NT2/D1 (cell line): Measurements from ENCODE around the gene ITGB2.

Experiments
- DNase-seq: peaks from one replicate; pipeline ENCODE4 v3.0.0-alpha.2; 2011; ENCODE audit warnings: low read depth, low spot score
- H3K27me3 ChIP-seq: 2 replicates; pipeline ENCODE4 v1.6.0; 2011; ENCODE audit warnings: mild to moderate bottlenecking; ENCODE audit not compliant: insufficient read length, insufficient read depth
- H3K36me3 ChIP-seq: 2 replicates; pipeline ENCODE4 v1.6.1; 2011; ENCODE audit warnings: mild to moderate bottlenecking, low read length, mixed read lengths; ENCODE audit not compliant: insufficient read depth, insufficient read length
- H3K4me1 ChIP-seq: 2 replicates; pipeline ENCODE4 v1.5.1; 2011; ENCODE audit not compliant: insufficient read depth, insufficient read length
- H3K4me3 ChIP-seq: 2 replicates; pipeline ENCODE4 v1.5.1; 2011; ENCODE audit warnings: low read depth; ENCODE audit not compliant: insufficient read length
- H3K9ac ChIP-seq: 2 replicates; pipeline ENCODE4 v1.6.0; 2011; ENCODE audit warnings: low read depth; ENCODE audit not compliant: insufficient read length
- H3K9me3 ChIP-seq: 2 replicates; pipeline ENCODE4 v1.5.1; 2011; ENCODE audit warnings: mild to moderate bottlenecking, low read length; ENCODE audit not compliant: insufficient read depth
- SUZ12 ChIP-seq: IDR thresholded peaks from 2 replicates; pipeline ENCODE4 v1.6.1; 2011; ENCODE audit not compliant: insufficient read length, insufficient read depth; ENCODE audit errors: extremely low read depth
- YY1 ChIP-seq: IDR thresholded peaks from 2 replicates; pipeline ENCODE4 v1.6.1; 2011; ENCODE audit not compliant: insufficient read length, insufficient read depth
- ZNF274 ChIP-seq: IDR thresholded peaks from 2 replicates; pipeline ENCODE4 v1.6.1; 2011; ENCODE audit warnings: mild to moderate bottlenecking, low read depth, low read length

Gene ITGB2

DNA sequence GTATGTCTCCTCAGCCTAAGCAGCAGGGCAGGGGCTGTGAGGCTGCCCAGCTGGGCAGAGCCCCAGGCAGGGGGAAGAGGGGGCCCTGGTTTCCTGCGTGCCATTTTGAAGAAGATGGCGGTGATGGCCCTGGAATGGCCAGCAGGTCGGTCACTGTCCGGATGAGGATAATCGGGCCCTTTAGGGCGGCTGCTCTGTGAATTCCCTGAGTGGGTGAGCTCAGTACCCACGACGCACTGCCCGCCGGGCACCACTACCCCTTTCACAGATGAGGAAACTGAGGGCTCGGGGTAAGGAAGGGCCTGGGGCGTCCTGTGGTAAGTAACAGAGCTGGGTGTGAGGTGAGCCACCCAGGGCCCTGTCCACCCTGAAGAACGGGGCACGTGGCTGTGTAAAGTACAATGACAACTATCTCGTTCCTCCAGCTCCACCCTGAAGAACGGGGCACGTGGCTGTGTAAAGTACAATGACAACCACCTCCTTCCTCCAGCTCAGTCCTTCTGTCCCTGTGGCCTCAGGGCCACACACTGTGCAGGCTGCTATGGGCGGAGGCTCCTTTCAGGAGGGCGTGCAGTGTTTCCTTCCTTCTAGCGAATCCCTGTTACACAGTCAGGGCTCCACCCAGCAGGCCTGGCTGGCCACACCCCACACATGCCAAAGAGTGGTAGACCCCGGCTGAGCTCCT is 23.2 kb downstream of the ITGB2 start:
- Histone ChIP-seq H3K9me3 (no peaks in the 10 kb centered on the region), H3K36me3 (no peaks in the 10 kb centered on the region), H3K9ac (no peak overlapping the region), H3K4me3 (no peak overlapping the region), H3K4me1 (peaks cover 39% of the 10 kb centered on the region), H3K27me3 (peaks cover 12% of the 10 kb centered on the region)
- TF ChIP-seq SUZ12 (no peak), YY1 (no peak), ZNF274 (no peak)
- DNase-seq: peak; percentile 61

GRCh38 chr21:44896561-44897286 is 24.0 kb downstream of the ITGB2 start:
- Histone ChIP-seq H3K4me3 (no peak overlapping the region), H3K36me3 (no peaks in the 10 kb centered on the region), H3K9ac (no peak overlapping the region), H3K27me3 (peaks cover 16% of the 10 kb centered on the region), H3K4me1 (peaks cover 39% of the 10 kb centered on the region), H3K9me3 (no peaks in the 10 kb centered on the region)
- DNase-seq: no peak
- TF ChIP-seq SUZ12 (no peak), YY1 (no peak), ZNF274 (no peak)

GRCh38 chr21:44895859-44896258 is 24.8 kb downstream of the ITGB2 start:
- Histone ChIP-seq H3K4me1 (peaks cover 38% of the 10 kb centered on the region), H3K27me3 (peaks cover 16% of the 10 kb centered on the region), H3K9me3 (no peaks in the 10 kb centered on the region), H3K36me3 (no peaks in the 10 kb centered on the region), H3K9ac (no peak overlapping the region), H3K4me3 (no peak overlapping the region)
- no peak for DNase-seq
- no peak for TF ChIP-seq ZNF274
- TF ChIP-seq SUZ12: no peak
- TF ChIP-seq YY1: no peak

- Histone ChIP-seq H3K27me3 (peaks cover 16% of the 10 kb centered on the region), H3K36me3 (no peaks in the 10 kb centered on the region), H3K4me3 (no peak overlapping the region), H3K9me3 (no peaks in the 10 kb centered on the region), H3K9ac (no peak overlapping the region), H3K4me1 (peaks cover 35% of the 10 kb centered on the region)
- no peak for DNase-seq
- TF ChIP-seq ZNF274: no peak
- TF ChIP-seq YY1: no peak
- TF ChIP-seq SUZ12: no peak
These were observed 25.9 kb downstream of the ITGB2 start for GRCh38 chr21:44894687-44895302.

DNA sequence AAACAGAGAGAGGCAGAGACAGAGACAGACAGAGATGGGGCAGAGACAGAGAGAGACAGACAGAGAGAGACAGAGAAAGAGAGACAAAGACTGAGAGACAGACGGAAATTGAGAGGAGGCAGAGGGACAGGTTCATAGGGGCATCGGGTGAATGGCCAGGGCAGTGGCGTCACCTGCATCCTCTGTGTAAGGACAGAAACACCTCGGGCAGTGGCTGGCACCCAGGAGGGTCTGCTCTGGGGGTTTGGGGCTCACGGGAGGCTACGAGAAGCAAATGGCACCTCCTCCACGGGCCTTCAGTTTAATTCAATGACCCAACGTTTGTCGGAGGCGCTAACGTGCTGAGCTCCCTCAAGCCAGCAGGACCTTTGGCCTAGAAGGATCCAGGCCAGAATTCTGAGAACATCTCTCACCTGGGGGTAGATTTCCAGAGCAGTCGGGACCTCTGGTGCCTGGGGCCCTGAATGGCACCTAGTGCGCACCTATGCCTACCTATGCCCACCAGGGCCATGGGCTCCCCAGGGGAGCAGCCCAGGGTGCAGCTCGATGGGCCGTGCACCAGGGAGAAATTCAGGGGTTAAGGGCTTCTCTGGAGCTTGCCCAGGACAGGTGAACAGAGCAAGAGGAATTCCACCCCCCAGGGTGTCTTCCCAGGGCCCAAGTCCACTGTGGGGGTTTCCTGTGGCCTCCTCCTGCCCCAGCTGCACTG is 26.6 kb downstream of the ITGB2 start:
- peaks cover 30% of the 10 kb centered on the region for H3K4me1 ChIP-seq
- no peaks in the 10 kb centered on the region for H3K9me3 ChIP-seq
- no peak for DNase-seq
- H3K36me3 ChIP-seq: no peaks in the 10 kb centered on the region
- H3K27me3 ChIP-seq: peaks cover 16% of the 10 kb centered on the region
- TF ChIP-seq ZNF274 (no peak), YY1 (no peak), SUZ12 (no peak)
- no peak overlapping the region for H3K4me3 ChIP-seq
- no peak overlapping the region for H3K9ac ChIP-seq

DNA sequence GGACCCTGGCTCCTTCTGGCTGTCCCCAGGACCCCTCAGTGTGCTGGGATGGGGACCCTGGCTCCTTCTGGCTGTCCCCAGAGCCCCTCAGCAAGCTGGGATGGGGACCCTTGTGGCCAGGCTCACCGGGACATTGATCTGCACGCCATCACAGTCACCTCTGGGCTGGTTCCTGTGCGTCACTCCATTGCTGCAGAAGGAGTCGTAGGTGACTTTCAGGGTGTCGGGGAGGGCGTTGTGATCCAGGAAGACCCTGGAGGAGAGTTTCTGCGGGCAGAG is 27.5 kb downstream of the ITGB2 start:
- no peaks in the 10 kb centered on the region for H3K36me3 ChIP-seq
- no peak for DNase-seq
- TF ChIP-seq YY1: no peak
- TF ChIP-seq ZNF274: no peak
- H3K27me3 ChIP-seq: peaks cover 16% of the 10 kb centered on the region
- no peaks in the 10 kb centered on the region for H3K9me3 ChIP-seq
- peaks cover 24% of the 10 kb centered on the region for H3K4me1 ChIP-seq
- no peak overlapping the region for H3K9ac ChIP-seq
- no peak overlapping the region for H3K4me3 ChIP-seq

- peaks cover 16% of the 10 kb centered on the region for H3K27me3 ChIP-seq
- no peak overlapping the region for H3K9ac ChIP-seq
- peaks cover 19% of the 10 kb centered on the region for H3K4me1 ChIP-seq
- no peaks in the 10 kb centered on the region for H3K9me3 ChIP-seq
- no peaks in the 10 kb centered on the region for H3K36me3 ChIP-seq
- no peak for DNase-seq
- H3K4me3 ChIP-seq: no peak overlapping the region
- TF ChIP-seq YY1: no peak
- no peak for TF ChIP-seq SUZ12
- no peak for TF ChIP-seq ZNF274
These were observed 28.0 kb downstream of the ITGB2 start for GRCh38 chr21:44892536-44893277.
